HG03439 (cell line): ENCODE data around the gene MAP3K5.

ENCODE experiments used
- ATAC-seq: cut with Tn5 transposase; IDR thresholded peaks from one replicate; pipeline ENCODE4 v1.9.1; 2021; ENCODE audit warnings: mild to moderate bottlenecking, moderate library complexity; ENCODE audit not compliant: unreplicated experiment

Gene MAP3K5

DNA sequence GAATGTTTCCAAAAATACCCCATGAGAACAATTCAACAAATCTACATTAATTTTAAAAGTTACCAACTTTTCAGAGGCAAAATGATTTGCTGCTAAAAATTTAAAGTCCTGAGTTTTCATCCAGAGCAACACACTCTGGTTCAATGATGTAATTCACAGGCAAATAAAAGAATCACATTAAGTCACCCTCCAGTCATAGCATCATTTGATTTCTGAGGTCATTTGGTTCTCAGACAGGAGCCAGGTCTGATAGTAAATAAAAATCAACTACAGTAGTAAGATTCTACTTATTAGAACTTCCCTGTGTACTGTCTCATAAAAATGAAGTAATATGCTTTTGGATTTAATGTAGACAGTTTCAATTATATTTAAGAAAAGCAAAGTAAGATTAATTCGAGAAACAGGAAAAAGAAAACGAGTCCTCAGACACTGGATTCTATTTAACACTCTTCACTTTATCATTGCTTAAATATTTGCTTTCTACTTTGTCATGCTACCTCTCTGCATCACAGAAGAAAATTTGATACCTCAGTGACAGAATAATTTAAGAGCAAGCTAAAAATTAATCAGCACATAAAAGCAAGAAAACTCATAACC is 267.8 kb downstream of the MAP3K5 start:
- no peak for ATAC-seq

DNA sequence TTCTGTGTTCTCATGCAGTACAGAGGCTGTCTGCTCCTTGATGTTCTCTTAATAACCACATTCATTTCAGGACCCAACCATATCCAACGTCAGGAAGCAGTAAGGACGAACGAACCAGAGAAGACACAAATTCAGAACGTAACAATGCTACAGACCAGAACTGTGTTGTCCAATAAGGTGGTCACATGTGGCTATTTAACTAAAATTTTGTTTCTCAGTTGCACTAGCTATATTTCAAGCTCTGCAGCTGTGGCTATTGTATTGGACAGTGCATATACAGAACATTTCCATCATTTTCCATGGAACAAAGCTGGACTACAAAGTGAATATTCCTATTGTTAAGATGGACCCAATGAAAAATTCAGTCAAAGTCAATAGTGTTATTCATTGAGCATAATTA is 269.1 kb downstream of the MAP3K5 start:
- no peak for ATAC-seq

DNA sequence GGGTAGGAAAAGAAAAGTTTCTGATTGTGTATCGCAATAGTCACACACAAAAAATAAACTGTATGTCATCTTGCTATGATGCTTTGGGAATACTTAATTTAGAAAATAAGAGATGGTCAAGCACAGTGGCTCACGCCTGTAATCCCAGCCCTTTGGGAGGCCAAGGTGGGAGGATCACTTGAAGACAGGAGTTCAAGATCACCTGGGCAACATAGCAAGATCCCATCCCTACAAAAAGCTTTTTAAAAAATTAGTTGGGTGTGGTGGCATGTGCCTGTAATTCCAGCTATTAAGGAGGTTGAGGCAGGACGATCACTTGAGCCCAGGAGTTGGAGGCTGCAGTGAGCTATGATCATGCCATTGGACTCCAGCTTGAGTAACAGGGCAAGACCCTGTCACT is 269.6 kb downstream of the MAP3K5 start:
- ATAC-seq: no peak

DNA sequence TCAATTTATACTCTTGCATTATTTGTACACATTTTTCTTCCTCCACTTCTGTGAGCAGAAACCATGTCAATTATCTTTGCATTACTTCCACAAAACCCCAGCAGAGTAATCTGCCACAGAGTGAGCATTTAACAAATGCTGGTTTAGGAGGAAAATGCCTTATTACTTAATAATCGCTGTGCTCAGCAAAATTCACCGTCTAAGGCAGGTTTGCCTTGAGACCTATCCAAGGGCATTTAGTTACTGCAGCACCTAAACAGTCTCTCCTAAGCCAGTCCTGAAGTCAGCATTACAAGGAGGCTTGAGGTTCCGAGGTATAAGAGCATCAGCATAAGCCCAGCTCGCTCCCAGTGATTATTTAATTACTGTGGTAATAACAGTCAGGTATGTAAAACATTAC is 270.4 kb downstream of the MAP3K5 start:
- ATAC-seq: no peak

DNA sequence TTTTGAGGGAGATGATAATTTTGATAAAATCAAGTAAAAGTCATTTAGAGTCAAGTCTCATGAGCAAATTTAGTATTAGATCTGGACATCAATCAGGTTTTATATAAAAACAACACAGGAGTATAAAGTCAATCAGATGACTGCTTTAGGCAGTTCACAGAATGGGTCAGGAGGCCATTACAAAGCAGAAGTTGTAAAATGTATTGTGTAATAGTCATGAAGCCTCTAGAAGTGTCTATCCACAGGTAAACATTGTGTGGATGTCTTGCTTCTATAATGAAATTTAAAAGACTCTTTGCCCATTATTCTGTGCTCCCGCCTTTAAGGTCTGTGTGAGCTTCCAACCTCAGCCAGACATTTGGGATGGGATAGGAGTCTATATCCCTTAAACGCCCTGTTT is 270.9 kb downstream of the MAP3K5 start:
- ATAC-seq: no peak

DNA sequence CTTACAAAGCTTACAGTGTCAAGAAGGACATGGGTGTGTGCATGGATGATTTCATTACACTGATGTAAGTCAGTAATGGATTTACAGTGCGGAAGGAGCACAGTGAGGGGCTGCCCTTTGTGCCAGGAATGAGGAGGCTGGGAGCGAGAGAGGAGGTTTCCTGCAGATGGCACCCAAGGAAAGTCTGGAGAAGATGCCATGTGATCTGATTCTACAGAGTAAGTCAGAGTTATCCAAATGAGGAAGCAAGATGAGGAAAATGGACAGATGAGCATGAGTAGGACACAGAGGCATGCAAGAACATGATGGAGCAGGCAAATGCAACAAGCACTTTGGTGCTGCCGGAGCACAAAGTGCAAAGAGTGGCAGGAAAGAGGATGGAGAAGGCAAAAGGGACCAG is 271.8 kb downstream of the MAP3K5 start:
- no peak for ATAC-seq

DNA sequence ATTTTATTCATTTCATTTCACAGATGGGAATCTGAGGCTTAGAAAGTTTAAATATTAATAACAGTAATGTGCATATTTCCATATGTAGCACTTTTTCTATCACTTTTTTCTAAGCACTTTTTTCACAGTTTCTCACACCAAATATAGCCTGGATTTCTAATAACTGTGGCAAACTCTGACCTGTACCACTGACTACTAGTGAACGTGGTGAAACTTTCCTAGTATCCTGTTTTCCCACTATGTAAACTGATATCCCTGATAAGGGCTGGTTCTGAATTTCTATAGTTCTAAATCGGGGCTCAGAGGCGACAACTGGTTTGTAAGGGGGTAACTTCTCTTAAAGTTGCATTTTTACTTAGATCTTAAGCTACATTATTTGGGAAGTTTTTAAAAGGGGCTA is 274.7 kb downstream of the MAP3K5 start:
- ATAC-seq: no peak

DNA sequence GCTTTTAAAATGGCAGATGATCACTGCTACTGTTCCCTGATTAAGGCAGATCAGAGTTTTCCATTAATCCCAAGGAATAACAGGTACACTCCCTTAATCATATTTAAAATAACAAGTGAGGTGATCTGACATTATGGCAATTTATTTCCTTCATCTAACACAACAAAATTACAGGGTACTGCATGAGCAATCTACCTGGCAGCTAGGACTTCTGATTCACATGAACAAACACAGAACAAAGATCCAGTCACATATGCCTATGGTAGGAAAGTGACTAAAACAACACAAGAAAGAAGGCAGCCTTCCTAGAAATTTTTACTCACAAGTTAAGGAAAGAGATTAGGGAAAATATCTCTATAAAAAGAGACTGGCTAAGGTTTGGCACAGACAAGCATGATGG is 275.3 kb downstream of the MAP3K5 start:
- ATAC-seq: no peak

DNA sequence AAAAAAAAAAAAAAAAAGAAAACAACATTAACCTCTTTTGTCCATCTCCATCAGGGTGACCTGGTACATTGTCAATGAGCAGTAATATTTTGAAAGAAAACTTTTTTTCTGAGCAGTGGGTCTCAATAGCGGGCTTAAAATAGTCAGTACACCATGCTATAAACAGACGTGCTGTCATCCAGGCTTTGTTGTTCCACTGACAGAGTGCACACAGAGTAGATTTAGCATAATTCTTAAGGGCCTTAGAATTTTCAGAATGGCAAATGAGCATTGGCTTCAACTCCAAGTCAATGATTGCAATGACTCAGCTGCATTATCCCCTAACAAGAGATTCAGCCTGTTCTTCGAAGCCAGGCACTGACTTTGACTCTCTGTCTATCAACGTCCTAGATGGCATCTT is 277.7 kb downstream of the MAP3K5 start:
- no peak for ATAC-seq

DNA sequence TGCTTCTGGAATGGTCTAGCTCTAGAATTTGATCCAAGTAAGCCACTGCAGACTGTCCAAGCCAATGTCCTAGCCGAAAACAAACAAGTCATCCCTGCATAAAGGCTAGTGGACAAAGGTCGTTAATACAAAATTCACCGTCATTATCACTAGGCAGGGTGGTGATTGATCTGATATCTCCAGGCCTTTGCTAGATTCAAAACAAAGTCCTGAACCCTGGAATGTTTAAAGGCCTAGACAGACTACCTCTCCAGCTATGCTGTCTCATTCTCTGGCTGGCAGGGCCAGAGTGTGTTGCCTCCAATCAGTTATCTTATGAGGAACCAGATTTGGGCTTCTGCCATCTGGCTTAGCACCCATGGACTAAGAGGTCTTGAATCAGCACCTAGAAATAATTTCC is 280.4 kb downstream of the MAP3K5 start:
- no peak for ATAC-seq

DNA sequence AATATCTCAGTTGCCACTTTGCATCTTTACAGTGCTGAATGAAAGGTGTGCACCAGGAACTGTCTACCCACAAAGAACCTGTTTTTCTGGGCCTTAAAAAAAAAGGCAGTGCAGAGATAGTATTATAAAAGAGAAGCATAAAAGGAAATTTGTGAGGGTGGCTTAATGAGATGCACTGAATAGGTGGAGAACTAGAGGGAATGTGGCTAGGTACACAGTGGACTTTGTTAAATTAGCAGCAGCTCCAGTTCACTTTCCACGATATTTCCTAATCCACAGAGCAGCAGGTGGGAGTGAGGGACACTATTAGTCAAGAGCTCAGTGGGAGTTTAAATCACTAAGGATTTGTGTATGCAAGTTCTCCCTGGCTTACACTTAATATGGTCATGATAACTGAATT is 280.9 kb downstream of the MAP3K5 start:
- ATAC-seq: no peak

DNA sequence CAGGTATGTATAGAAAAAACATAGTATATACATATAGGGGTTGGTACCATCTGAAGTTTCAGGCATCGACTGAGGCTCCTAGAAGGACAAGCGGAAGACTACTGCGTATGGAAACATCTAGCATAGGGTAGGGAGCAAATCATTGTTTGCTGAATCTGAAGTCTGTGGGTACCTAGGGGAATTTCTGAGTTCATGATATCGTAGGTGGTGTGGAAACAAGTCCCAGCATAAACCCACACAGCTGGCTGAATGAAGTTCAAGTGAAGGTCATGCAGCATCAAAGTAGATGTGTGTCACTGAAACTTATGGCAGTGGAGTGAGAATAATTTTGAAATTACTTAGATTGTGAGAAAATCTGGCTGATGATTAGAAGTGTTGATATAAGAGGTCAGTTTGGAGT is 281.5 kb downstream of the MAP3K5 start:
- ATAC-seq: no peak

DNA sequence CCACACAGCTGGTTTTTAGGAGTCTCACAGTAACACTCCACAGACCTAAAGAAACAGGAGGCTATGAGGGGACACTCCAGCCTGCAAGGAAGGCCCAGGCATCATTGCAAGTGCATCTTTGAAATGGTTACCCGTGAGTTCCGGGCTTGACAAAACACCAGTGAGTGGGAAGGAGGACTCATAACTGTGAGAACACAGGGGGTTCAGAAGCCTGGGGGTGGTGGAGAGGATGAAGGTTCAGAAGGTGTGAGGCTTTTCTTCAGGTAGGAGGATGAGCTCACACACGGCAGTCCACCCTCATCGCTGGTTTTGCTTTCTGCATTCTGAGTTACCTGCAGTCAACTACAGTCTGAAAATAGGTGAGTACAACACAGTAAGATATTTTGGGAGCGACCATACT is 282.0 kb downstream of the MAP3K5 start:
- no peak for ATAC-seq

DNA sequence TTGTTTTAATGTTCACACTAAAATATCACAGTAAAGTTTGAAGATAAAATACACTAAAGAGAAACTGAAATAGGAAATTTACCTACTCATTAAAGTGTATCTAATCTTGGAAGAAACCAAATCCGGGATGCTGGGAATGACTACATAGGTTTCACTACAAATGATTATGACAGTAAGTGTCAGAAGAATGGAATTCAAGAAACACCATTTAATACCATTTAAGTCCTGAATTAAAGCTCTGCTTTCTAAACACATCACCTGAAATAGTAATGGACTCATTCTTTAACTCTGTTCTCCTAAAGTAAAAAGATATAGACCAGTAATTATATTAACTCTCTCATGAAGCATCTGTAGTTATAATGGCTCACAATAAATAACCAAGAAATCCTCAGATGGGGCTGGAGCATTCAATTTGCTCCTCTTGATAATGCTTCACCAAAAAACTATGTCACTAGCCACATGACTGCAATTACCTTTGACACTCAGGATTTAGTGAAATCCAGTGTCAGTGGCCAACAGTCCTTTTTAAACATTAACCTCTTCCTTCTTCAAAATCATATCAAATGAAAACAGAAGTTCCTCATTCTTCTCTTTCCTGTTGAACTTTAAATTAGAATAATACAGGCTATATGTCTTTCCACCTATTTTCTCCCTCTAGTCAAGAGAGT is 283.4 kb downstream of the MAP3K5 start:
- no peak for ATAC-seq
